Loucy (cell line): ENCODE data around the gene ZNF207.
"Not testable (repeated sequence)": the region's sequence is repeated elsewhere in the genome, so short reads cannot be mapped to it uniquely, and the experiment has no call there.

Experiments
- H2AFZ ChIP-seq: fragments of 200-600 bp; sonication (generic); 2 replicates; pipeline ENCODE4 v1.6.0; 2016; ENCODE audit warnings: antibody characterized with exemption, mild to moderate bottlenecking, low read length, moderate library complexity
- H3F3A ChIP-seq: fragments of 200-600 bp; 2 replicates; pipeline ENCODE4 v1.6.0; 2016; ENCODE audit warnings: antibody characterized with exemption, low read depth, mild to moderate bottlenecking
- H3K27me3 ChIP-seq: fragments of 200-600 bp; sonication (generic); 2 replicates; pipeline ENCODE4 v1.6.1; 2014; ENCODE audit warnings: low read length, mild to moderate bottlenecking; ENCODE audit not compliant: insufficient read depth, poor library complexity, severe bottlenecking
- H3K36me3 ChIP-seq: fragments of 200-600 bp; sonication (generic); 2 replicates; pipeline ENCODE4 v1.6.1; 2016; ENCODE audit warnings: low read length; ENCODE audit not compliant: insufficient read depth
- H3K4me1 ChIP-seq: fragments of 200-600 bp; sonication (generic); 2 replicates; pipeline ENCODE4 v1.5.1; 2014; ENCODE audit warnings: low read length, mild to moderate bottlenecking; ENCODE audit not compliant: insufficient read depth, poor library complexity, severe bottlenecking
- H3K4me2 ChIP-seq: fragments of 200-600 bp; sonication (generic); 2 replicates; pipeline ENCODE4 v1.6.0; 2014; ENCODE audit warnings: antibody characterized with exemption, low read length, low read depth, mild to moderate bottlenecking; ENCODE audit not compliant: poor library complexity, severe bottlenecking
- H3K4me3 ChIP-seq: fragments of 200-600 bp; sonication (generic); 2 replicates; pipeline ENCODE4 v1.5.1; 2014; ENCODE audit warnings: low read length, mild to moderate bottlenecking, mixed read lengths; ENCODE audit not compliant: poor library complexity, severe bottlenecking
- H3K79me2 ChIP-seq: fragments of 200-600 bp; sonication (generic); 2 replicates; pipeline ENCODE4 v1.6.1; 2014; ENCODE audit warnings: low read length; ENCODE audit not compliant: insufficient read depth
- H3K9ac ChIP-seq: fragments of 200-600 bp; sonication (generic); 2 replicates; pipeline ENCODE4 v1.6.0; 2014; ENCODE audit warnings: mild to moderate bottlenecking, low read depth, low read length, moderate library complexity; ENCODE audit not compliant: poor library complexity, severe bottlenecking
- H3K9me2 ChIP-seq: fragments of 200-600 bp; sonication (generic); replicated peaks from 2 replicates; pipeline ENCODE4 v1.6.1; 2016; ENCODE audit warnings: low read depth, low read length, mixed read lengths
- H3K9me3 ChIP-seq: fragments of 200-600 bp; sonication (generic); 2 replicates; pipeline ENCODE4 v1.6.1; 2014; ENCODE audit warnings: mild to moderate bottlenecking, antibody characterized with exemption, low read length, low read depth; ENCODE audit not compliant: insufficient read depth
- H4K20me1 ChIP-seq: fragments of 200-600 bp; sonication (generic); 2 replicates; pipeline ENCODE4 v1.6.0; 2014; ENCODE audit warnings: antibody characterized with exemption, low read length, mild to moderate bottlenecking; ENCODE audit not compliant: insufficient read depth, poor library complexity, severe bottlenecking
- CTCF ChIP-seq: fragments of 200-600 bp; sonication (generic); conservative IDR thresholded peaks from 2 replicates; pipeline ENCODE4 v1.5.1; 2014; ENCODE audit warnings: mild to moderate bottlenecking, antibody characterized with exemption, low read length
- EZH2phosphoT487 ChIP-seq: fragments of 200-600 bp; IDR thresholded peaks from 2 replicates; pipeline ENCODE4 v1.6.1; 2018; ENCODE audit warnings: antibody characterized with exemption, mild to moderate bottlenecking, moderate library complexity, borderline replicate concordance

The ZNF207 gene

GRCh38 chr17:32317353-32317752, 32.6 kb upstream of the ZNF207 start:
- H3K27me3 ChIP-seq = no peaks in the 10 kb centered on the region
- TF ChIP-seq EZH2phosphoT487 = no peak
- TF ChIP-seq CTCF = no peak
- H3K9me2 ChIP-seq = no peaks in the 10 kb centered on the region
- H3K36me3 ChIP-seq = no peaks in the 10 kb centered on the region
- no peaks in the 10 kb centered on the region for H4K20me1 ChIP-seq
- H3K9ac ChIP-seq = no peak overlapping the region
- H3K4me1 ChIP-seq = no peaks in the 10 kb centered on the region
- H3K9me3 ChIP-seq = no peaks in the 10 kb centered on the region
- no peaks in the 10 kb centered on the region for H3K79me2 ChIP-seq
- H3F3A ChIP-seq = no peaks in the 10 kb centered on the region
- H3K4me3 ChIP-seq = no peak overlapping the region
- H3K4me2 ChIP-seq = no peak overlapping the region
- 0 out of 2 replicates have a peak overlapping the region, but pooled peaks have one; percentile 6 for H2AFZ ChIP-seq

GRCh38 chr17:32318071-32318470, 31.9 kb upstream of the ZNF207 start:
- TF ChIP-seq CTCF (no peak), EZH2phosphoT487 (no peak)
- no peak overlapping the region for H3K4me2 ChIP-seq
- H3K27me3 ChIP-seq = no peaks in the 10 kb centered on the region
- no peaks in the 10 kb centered on the region for H3K36me3 ChIP-seq
- no peaks in the 10 kb centered on the region for H4K20me1 ChIP-seq
- H3K79me2 ChIP-seq = no peaks in the 10 kb centered on the region
- H2AFZ ChIP-seq = no peak overlapping the region
- H3K9me2 ChIP-seq = no peaks in the 10 kb centered on the region
- no peak overlapping the region for H3K9ac ChIP-seq
- H3F3A ChIP-seq = no peaks in the 10 kb centered on the region
- no peaks in the 10 kb centered on the region for H3K9me3 ChIP-seq
- no peak overlapping the region for H3K4me3 ChIP-seq
- H3K4me1 ChIP-seq = no peaks in the 10 kb centered on the region

- no peak overlapping the region for H3K9ac ChIP-seq
- no peaks in the 10 kb centered on the region for H3K36me3 ChIP-seq
These were observed 30.4 kb upstream of the ZNF207 start for GRCh38 chr17:32319548-32319905.

DNA sequence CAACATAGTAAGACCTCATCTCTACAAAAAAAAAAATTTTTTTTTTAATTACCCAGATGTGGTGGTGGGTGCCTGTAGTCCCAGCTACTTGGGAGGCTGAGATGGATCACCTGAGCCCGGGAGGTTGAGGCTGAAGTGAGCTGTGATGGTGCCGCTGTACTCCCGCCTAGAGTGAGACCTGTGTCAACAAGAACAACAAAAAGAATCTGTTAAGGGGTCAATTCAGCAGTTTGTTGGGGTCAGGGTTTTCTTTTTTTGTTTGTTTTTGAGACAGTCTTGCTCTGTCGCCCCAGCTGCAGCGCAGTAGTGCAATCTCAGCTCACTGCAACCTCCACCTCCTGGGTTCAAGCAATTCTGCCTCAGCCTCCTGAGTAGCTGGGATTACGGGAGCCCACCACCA, 29.9 kb upstream of the ZNF207 start:
- not testable (repeated sequence) for H3K79me2 ChIP-seq, H4K20me1 ChIP-seq, H2AFZ ChIP-seq, H3K4me3 ChIP-seq, H3K9me3 ChIP-seq, H3K27me3 ChIP-seq, H3F3A ChIP-seq, H3K4me1 ChIP-seq, H3K4me2 ChIP-seq, H3K9ac ChIP-seq, H3K36me3 ChIP-seq, H3K9me2 ChIP-seq

More at GRCh38 chr17:32319548-32319905, 30.4 kb upstream of the ZNF207 start:
- no peaks in the 10 kb centered on the region for H3K4me1 ChIP-seq
- no peak overlapping the region for H3K4me3 ChIP-seq
- no peaks in the 10 kb centered on the region for H3K9me2 ChIP-seq
- H3K9me3 ChIP-seq = no peaks in the 10 kb centered on the region
- H3F3A ChIP-seq = no peaks in the 10 kb centered on the region
- no peaks in the 10 kb centered on the region for H3K79me2 ChIP-seq
- no peaks in the 10 kb centered on the region for H4K20me1 ChIP-seq
- H3K27me3 ChIP-seq = no peaks in the 10 kb centered on the region
- H2AFZ ChIP-seq = no peak overlapping the region
- H3K4me2 ChIP-seq = no peak overlapping the region
- TF ChIP-seq EZH2phosphoT487 (no peak), CTCF (peak; percentile 91)
